ENCODE measurements around the gene EXOC5.

EXOC5 gene

DNA sequence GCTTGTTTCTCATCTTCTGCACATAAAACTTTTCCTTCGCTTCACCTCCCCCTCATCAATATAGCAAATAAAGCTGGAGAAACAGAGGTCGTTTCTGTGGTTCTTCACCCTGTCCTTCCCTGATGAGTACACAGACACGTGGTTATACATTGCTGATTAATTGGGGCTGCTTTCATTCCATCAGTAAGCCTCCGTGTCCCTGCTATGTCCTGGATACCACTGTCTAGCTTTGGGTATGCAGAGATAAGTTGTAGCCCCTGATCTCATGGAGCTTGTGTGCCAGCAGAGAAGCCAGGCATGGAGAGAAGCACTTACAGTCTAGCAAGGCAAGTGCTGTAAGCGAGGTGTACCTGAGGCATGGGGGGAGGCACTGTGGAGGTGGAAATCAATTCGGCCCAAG lies 108.4 kb downstream of the EXOC5 start:
- TF ChIP-seq, protein P1, sequence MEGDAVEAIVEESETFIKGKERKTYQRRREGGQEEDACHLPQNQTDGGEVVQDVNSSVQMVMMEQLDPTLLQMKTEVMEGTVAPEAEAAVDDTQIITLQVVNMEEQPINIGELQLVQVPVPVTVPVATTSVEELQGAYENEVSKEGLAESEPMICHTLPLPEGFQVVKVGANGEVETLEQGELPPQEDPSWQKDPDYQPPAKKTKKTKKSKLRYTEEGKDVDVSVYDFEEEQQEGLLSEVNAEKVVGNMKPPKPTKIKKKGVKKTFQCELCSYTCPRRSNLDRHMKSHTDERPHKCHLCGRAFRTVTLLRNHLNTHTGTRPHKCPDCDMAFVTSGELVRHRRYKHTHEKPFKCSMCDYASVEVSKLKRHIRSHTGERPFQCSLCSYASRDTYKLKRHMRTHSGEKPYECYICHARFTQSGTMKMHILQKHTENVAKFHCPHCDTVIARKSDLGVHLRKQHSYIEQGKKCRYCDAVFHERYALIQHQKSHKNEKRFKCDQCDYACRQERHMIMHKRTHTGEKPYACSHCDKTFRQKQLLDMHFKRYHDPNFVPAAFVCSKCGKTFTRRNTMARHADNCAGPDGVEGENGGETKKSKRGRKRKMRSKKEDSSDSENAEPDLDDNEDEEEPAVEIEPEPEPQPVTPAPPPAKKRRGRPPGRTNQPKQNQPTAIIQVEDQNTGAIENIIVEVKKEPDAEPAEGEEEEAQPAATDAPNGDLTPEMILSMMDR (IDR thresholded peaks at IDR 0.05) = no peak
- Histone ChIP-seq H3K4me3 (ENCODE audit: low read depth in 1 of 2, low read length in 1 of 2) (no peak overlapping the region), H3K36me3 (no peaks in the 10 kb centered on the region), H3K27ac (no peak overlapping the region), H3K27me3 (peaks cover 3% of the 10 kb centered on the region), H3K9me3 (no peaks in the 10 kb centered on the region), H3K4me1 (ENCODE audit: control insufficient read depth in 1 of 2, insufficient read depth in 1 of 2, low read depth in 1 of 2, low read length in 1 of 2) (no peaks in the 10 kb centered on the region)

DNA sequence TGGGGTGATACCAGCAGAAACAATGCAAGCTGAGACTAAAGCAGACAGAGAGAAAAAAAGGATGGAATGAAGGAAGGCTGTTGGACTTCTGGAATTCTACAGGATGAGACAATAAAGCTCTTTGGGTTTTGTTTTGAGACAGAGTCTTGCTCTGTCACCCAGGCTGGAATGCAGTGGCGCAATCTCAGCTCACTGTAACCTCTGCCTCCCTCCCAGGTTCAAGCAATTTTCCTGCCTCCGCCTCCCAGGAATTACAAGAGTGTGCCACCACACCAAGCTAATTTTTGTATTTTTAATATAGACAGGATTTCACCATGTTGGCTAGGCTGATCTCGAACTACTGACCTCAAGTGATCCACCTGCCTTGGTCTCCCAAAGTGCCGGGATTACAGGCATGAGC lies 115.4 kb downstream of the EXOC5 start:
- Histone ChIP-seq H3K27me3 (no peaks in the 10 kb centered on the region), H3K27ac (no peak overlapping the region), H3K9me3 (no peaks in the 10 kb centered on the region), H3K4me1 (ENCODE audit: control insufficient read depth in 1 of 2, insufficient read depth in 1 of 2, low read depth in 1 of 2, low read length in 1 of 2) (no peaks in the 10 kb centered on the region), H3K36me3 (no peaks in the 10 kb centered on the region), H3K4me3 (ENCODE audit: low read depth in 1 of 2, low read length in 1 of 2) (no peak overlapping the region)
- TF ChIP-seq, protein P1 (IDR thresholded peaks at IDR 0.05) = no peak
